Gastroesophageal sphincter (tissue), 3 donors: ENCODE data around the gene PTPRD.

Experiments
- CTCF ChIP-seq, 4 experiments: fragments of 200-600 bp in 2 of 4; fragments of 450-650 bp in 2 of 4; sonication (generic) in 1 of 4; IDR thresholded peaks; one replicate each; pipeline ENCODE4 v1.5.1; 2017 to 2019; ENCODE audit warnings: antibody characterized with exemption in 4 of 4, mild to moderate bottlenecking in 2 of 4, moderate library complexity in 2 of 4
- EP300 ChIP-seq: sonication (generic); formaldehyde crosslinking; IDR thresholded peaks from one replicate; pipeline ENCODE4 v1.6.1; 2017; ENCODE audit warnings: antibody characterized with exemption, mild to moderate bottlenecking
- POLR2A ChIP-seq, 2 donors: fragments of 450-650 bp; IDR thresholded peaks; one replicate each; pipeline ENCODE4 v1.6.1; 2017; ENCODE audit warnings: antibody characterized with exemption in 2 of 2, mild to moderate bottlenecking in 2 of 2, moderate library complexity in 1 of 2
- POLR2AphosphoS5 ChIP-seq: sonication (generic); formaldehyde crosslinking; IDR thresholded peaks from one replicate; pipeline ENCODE4 v1.6.1; 2017; ENCODE audit warnings: antibody characterized with exemption

DNA sequence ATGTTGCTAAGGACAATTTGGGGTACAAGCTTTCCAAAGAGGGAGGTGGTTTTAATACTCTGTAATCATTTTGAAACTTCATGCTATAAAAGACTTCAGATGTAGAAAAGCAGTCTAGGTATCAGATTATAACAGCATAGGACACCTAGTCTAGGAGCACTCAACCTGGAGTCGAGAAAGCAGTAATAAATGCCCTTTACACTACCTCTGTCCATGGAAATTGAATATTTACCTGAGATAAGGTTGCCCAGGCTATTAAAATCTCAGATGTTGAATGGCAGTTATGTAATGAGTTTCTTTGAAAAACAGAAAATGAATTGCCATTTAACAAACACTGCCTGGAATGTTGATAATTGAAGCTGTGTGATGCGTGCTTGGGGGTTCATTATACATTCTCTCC is 2251.4 kb downstream of the PTPRD start:
- TF ChIP-seq CTCF (IDR thresholded peaks at IDR 0.05): no peak
- no peak for TF ChIP-seq POLR2AphosphoS5
- no peak for TF ChIP-seq POLR2A (IDR thresholded peaks at IDR 0.05)
- no peak for TF ChIP-seq EP300
